ENCODE data around the gene PHC2. TPM values are rescaled to one million over a fixed set of nuclear protein-coding genes. Genes with fewer than 3 reads are reported as not detected.

PHC2 gene
- total RNA-seq, 2 experiments from 2014 or later: 21.4 to 22.5 TPM

- no peaks in the 10 kb centered on the region for H3K27me3 Mint-ChIP-seq
- H3K9me3 Mint-ChIP-seq: no peaks in the 10 kb centered on the region
- H3K4me3 Mint-ChIP-seq: no peak overlapping the region
- intact Hi-C loops (cut with micrococcal nuclease): no loop called here
- ChIA-PET CTCF (interaction anchor here (1.5 to 2.1 kb wide), 2 partner anchors 32 to 34 kb away, joined by 5 to 7 read pairs; no protein-coding TSS in a partner anchor), POLR2A (interaction anchor here (0.6 to 1.1 kb wide), 2 partner anchors 12 to 35 kb away, joined by 3 to 4 read pairs; no protein-coding TSS in a partner anchor)
- H3K27ac Mint-ChIP-seq: no peak overlapping the region
- peaks cover 32% of the 10 kb centered on the region for H3K36me3 Mint-ChIP-seq
- no peaks in the 10 kb centered on the region for H3K4me1 Mint-ChIP-seq (ENCODE audit: low read depth)
- no peak for DNase-seq
Observed at GRCh38 chr1:33329600-33330305, 101.1 kb downstream of the PHC2 start.

DNA sequence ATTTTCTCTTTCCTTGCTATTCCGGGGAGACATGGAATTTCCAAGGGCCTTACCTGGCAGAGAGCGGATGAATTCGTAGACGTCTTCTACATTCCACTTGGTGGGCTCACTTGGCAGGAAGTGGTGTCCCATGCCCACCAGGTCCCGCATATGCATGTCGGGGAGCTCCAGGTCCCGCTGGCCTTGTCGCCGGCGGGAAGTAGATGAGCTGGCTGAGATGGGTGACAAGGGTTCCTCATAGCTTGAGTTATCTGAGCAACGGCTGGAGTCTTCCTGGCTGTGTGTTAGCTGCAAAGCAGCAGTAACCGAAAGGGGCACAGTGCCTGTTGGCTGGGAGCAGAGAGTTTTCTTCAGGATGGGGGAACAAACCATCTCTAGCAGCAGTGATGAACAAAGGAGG lies 102.1 kb downstream of the PHC2 start:
- ChIA-PET CTCF (interaction anchor here (2.1 kb wide), 1 partner anchor 31 kb away, joined by 7 read pairs; no protein-coding TSS in a partner anchor), POLR2A (interaction anchor here (1.1 kb wide), 1 partner anchor 13 kb away, joined by 4 read pairs; no protein-coding TSS in a partner anchor)

GRCh38 chr1:33327587-33328325 lies 103.1 kb downstream of the PHC2 start:
- Mint-ChIP-seq H3K27me3 (no peaks in the 10 kb centered on the region), H3K4me3 (no peak overlapping the region), H3K27ac (no peak overlapping the region), H3K9me3 (no peaks in the 10 kb centered on the region), H3K36me3 (peaks cover 34% of the 10 kb centered on the region), H3K4me1 (ENCODE audit: low read depth) (no peaks in the 10 kb centered on the region)
- ChIA-PET CTCF (no interaction called here), POLR2A (no interaction called here)
- intact Hi-C loops (cut with micrococcal nuclease): no loop called here
- DNase-seq: no peak

More for the DNA sequence above, 102.1 kb downstream of the PHC2 start:
- H3K36me3 Mint-ChIP-seq: peaks cover 36% of the 10 kb centered on the region
- no peaks in the 10 kb centered on the region for H3K27me3 Mint-ChIP-seq
- no peaks in the 10 kb centered on the region for H3K9me3 Mint-ChIP-seq
- H3K4me1 Mint-ChIP-seq (ENCODE audit: low read depth): no peaks in the 10 kb centered on the region
- no peak overlapping the region for H3K4me3 Mint-ChIP-seq
- H3K27ac Mint-ChIP-seq: no peak overlapping the region
- DNase-seq: no peak
- intact Hi-C loops (cut with micrococcal nuclease): no loop called here

- intact Hi-C loops (cut with micrococcal nuclease): no loop called here
- H3K4me1 Mint-ChIP-seq (ENCODE audit: low read depth): no peaks in the 10 kb centered on the region
- no peak for DNase-seq
- no peak overlapping the region for H3K4me3 Mint-ChIP-seq
- H3K9me3 Mint-ChIP-seq: no peaks in the 10 kb centered on the region
- ChIA-PET POLR2A (no interaction called here), CTCF (no interaction called here)
- no peak overlapping the region for H3K27ac Mint-ChIP-seq
- peaks cover 34% of the 10 kb centered on the region for H3K36me3 Mint-ChIP-seq
- no peaks in the 10 kb centered on the region for H3K27me3 Mint-ChIP-seq
Observed at GRCh38 chr1:33326785-33327184, 104.1 kb downstream of the PHC2 start.

- Mint-ChIP-seq H3K27ac (no peak overlapping the region), H3K27me3 (no peaks in the 10 kb centered on the region), H3K4me1 (ENCODE audit: low read depth) (no peaks in the 10 kb centered on the region), H3K36me3 (peaks cover 34% of the 10 kb centered on the region), H3K9me3 (no peaks in the 10 kb centered on the region), H3K4me3 (no peak overlapping the region)
- DNase-seq: no peak
- POLR2A ChIA-PET: no interaction called here
- intact Hi-C loops (cut with micrococcal nuclease): no loop called here
- CTCF ChIA-PET: interaction anchor here (1.5 kb wide), 1 partner anchor 288 kb away, joined by 3 read pairs; no protein-coding TSS in a partner anchor
Observed at GRCh38 chr1:33324677-33325575, 106.0 kb downstream of the PHC2 start.

- POLR2A ChIA-PET: no interaction called here
- no peak for DNase-seq
- Mint-ChIP-seq H3K9me3 (no peaks in the 10 kb centered on the region), H3K27me3 (no peaks in the 10 kb centered on the region), H3K4me1 (ENCODE audit: low read depth) (no peaks in the 10 kb centered on the region), H3K4me3 (no peak overlapping the region), H3K27ac (no peak overlapping the region), H3K36me3 (peaks cover 27% of the 10 kb centered on the region)
- CTCF ChIA-PET: interaction anchor here (1.0 to 1.5 kb wide), 2 partner anchors 29 to 289 kb away, joined by 3 to 5 read pairs; no protein-coding TSS in a partner anchor
- intact Hi-C loops (cut with micrococcal nuclease): no loop called here
Observed at GRCh38 chr1:33323663-33324477, 107.0 kb downstream of the PHC2 start.

DNA sequence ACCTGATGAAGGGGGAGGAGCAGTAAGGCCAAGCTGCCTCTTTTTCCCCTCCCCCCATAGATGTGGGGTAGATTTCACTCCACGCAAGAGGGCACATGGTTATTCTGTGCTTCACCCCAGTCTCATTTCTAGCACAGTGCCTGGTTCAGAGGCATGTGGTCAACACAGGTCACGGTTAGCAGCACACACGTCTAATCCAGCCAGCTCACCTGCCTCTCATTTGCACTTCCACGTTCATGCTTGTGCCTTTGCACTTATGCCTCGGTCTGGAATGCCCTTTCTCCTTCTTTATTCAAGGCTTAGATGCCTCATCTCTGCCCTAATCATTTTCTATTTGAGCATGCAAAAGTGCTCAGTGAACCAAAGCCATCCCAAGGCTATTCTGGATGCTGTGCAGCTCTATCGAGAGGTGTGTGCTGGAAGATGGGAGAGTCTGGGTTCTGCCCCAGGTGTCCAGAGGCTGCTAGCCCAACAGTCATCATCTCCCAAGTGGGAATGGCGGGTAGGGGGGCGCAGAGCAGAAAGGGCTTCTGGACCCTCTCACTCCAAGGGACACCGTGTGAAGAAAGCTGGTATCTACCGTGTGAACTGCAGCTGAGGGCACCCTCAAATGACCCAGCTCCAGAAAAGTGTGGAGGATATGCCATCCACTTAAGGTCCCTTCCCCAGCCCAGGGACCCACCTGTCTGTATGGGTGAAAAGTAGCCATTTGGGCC lies 107.9 kb downstream of the PHC2 start:
- H3K27ac Mint-ChIP-seq: no peak overlapping the region
- CTCF ChIA-PET: interaction anchor here (1.0 to 1.5 kb wide), 2 partner anchors 28 to 290 kb away, joined by 3 to 5 read pairs; no protein-coding TSS in a partner anchor
- no peak overlapping the region for H3K4me3 Mint-ChIP-seq
- intact Hi-C loops (cut with micrococcal nuclease): no loop called here
- no peaks in the 10 kb centered on the region for H3K4me1 Mint-ChIP-seq (ENCODE audit: low read depth)
- POLR2A ChIA-PET: no interaction called here
- H3K27me3 Mint-ChIP-seq: no peaks in the 10 kb centered on the region
- no peak for DNase-seq
- no peaks in the 10 kb centered on the region for H3K9me3 Mint-ChIP-seq
- H3K36me3 Mint-ChIP-seq: peaks cover 21% of the 10 kb centered on the region

DNA sequence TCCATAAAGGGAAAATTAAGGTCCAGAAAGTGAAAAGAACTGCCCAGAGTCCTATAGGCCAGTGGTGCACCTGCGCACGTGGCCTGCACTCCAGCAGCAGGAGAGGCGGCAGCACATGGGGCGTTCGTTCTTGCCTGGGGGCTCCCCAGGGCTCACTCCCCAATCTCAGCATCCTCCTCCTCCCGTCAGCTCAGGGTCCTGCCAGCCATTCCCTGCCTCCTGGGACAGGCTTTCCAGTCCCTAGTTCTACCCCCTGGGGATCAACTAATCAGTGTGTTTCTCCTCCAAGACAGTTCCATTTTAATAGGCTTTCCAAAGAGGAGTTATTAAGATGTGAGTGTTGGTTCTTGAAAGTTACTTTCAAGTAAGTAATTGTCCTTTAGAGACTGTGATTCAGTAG lies 108.8 kb downstream of the PHC2 start:
- no peak overlapping the region for H3K27ac Mint-ChIP-seq
- no peak for DNase-seq
- H3K4me3 Mint-ChIP-seq: no peak overlapping the region
- H3K27me3 Mint-ChIP-seq: no peaks in the 10 kb centered on the region
- no peaks in the 10 kb centered on the region for H3K9me3 Mint-ChIP-seq
- CTCF ChIA-PET: no interaction called here
- POLR2A ChIA-PET: no interaction called here
- H3K4me1 Mint-ChIP-seq (ENCODE audit: low read depth): no peaks in the 10 kb centered on the region
- intact Hi-C loops (cut with micrococcal nuclease): no loop called here
- H3K36me3 Mint-ChIP-seq: peaks cover 21% of the 10 kb centered on the region

- no peak for DNase-seq
- ChIA-PET CTCF (no interaction called here), POLR2A (interaction anchor here (0.6 kb wide), 1 partner anchor 1608 kb away, joined by 3 read pairs; no protein-coding TSS in a partner anchor)
- intact Hi-C loops (cut with micrococcal nuclease): no loop called here
- H3K36me3 Mint-ChIP-seq: peaks cover 17% of the 10 kb centered on the region
- H3K27ac Mint-ChIP-seq: no peak overlapping the region
- no peaks in the 10 kb centered on the region for H3K4me1 Mint-ChIP-seq (ENCODE audit: low read depth)
- H3K4me3 Mint-ChIP-seq: no peak overlapping the region
- H3K27me3 Mint-ChIP-seq: no peaks in the 10 kb centered on the region
- no peaks in the 10 kb centered on the region for H3K9me3 Mint-ChIP-seq
Observed at GRCh38 chr1:33321178-33321577, 109.7 kb downstream of the PHC2 start.

DNA sequence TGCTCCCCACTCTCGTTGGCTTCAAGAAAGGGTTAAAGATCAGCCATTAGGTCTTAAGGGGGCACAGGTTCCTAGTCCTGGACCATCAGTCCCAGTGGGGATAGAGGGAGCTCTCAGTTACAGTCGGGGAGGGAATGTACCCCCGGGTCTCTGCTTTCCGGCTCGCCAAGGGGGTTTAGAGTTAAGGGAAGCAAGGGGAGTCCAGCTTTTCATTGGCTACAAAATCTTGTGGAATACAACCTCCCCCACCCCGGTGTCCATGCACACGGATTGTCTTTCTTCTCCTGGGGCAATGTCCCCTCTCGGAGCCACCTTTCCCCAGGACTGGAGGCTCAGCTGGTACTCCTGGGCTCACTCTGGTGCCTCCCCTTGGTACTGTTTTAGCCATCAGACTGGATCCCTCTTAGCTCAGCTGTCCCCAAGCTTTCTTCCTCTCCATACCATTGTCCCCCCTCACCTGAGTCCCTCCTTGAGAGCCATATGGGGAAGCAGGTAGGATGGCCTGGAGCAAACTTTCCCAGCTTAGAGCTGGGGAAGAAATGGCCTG lies 110.2 kb downstream of the PHC2 start, which contains the start of gene A3GALT2:
A3GALT2 (minus strand) TSS at position 480 of the 547 bp plus-strand sequence; CDS start at position 480, 0 bp downstream.
- H3K4me1 Mint-ChIP-seq (ENCODE audit: low read depth): peaks cover 2% of the 10 kb centered on the region
- peaks cover 12% of the 10 kb centered on the region for H3K36me3 Mint-ChIP-seq
- H3K9me3 Mint-ChIP-seq: no peaks in the 10 kb centered on the region
- CTCF ChIA-PET: interaction anchor here (1.4 kb wide), 1 partner anchor 150 kb away, joined by 3 read pairs; no protein-coding TSS in a partner anchor
- DNase-seq: no peak
- intact Hi-C loops (cut with micrococcal nuclease): no loop called here
- no peak within 1 kb of the TSS for H3K4me3 Mint-ChIP-seq
- H3K27me3 Mint-ChIP-seq: no peaks in the 10 kb centered on the region
- POLR2A ChIA-PET: interaction anchor here (0.6 kb wide), 1 partner anchor 1608 kb away, joined by 3 read pairs; no protein-coding TSS in a partner anchor
- no peak within 1 kb of the TSS for H3K27ac Mint-ChIP-seq
